Neuronal stem cell (in vitro differentiated cells): ENCODE measurements around the gene NXPH1.
A peak's percentile ranks its signal among the peaks of the same experiment; 100 is the strongest.

Experiments used
- DNase-seq: peaks from one replicate; pipeline ENCODE4 v3.0.0-alpha.2; 2013; ENCODE audit warnings: low spot score
- H2AFZ ChIP-seq: one replicate; pipeline ENCODE4 v1.6.1; 2013; ENCODE audit warnings: mild to moderate bottlenecking, low read length, inconsistent platforms
- H2AK5ac ChIP-seq: 2 replicates; pipeline ENCODE4 v1.6.1; 2013; ENCODE audit warnings: low read depth, mild to moderate bottlenecking, inconsistent platforms, low read length, moderate library complexity, mixed read lengths
- H2BK120ac ChIP-seq: 2 replicates; pipeline ENCODE4 v1.6.1; 2013; ENCODE audit warnings: low read depth, mild to moderate bottlenecking, inconsistent platforms, low read length, moderate library complexity, mixed read lengths
- H2BK12ac ChIP-seq: one replicate; pipeline ENCODE4 v1.6.1; 2013; ENCODE audit warnings: low read length, inconsistent platforms
- H2BK15ac ChIP-seq: 2 replicates; pipeline ENCODE4 v1.6.1; 2013; ENCODE audit warnings: mild to moderate bottlenecking, low read length, inconsistent platforms, mixed read lengths
- H2BK5ac ChIP-seq: one replicate; pipeline ENCODE4 v1.6.1; 2013; ENCODE audit warnings: inconsistent platforms, mild to moderate bottlenecking, low read length, moderate library complexity
- H3K14ac ChIP-seq: one replicate; pipeline ENCODE4 v1.6.1; 2013; ENCODE audit warnings: low read length, inconsistent platforms
- H3K18ac ChIP-seq: 2 replicates; pipeline ENCODE4 v1.6.1; 2013; ENCODE audit warnings: low read length, inconsistent platforms
- H3K23ac ChIP-seq: 2 replicates; pipeline ENCODE4 v1.6.1; 2013; ENCODE audit warnings: low read depth, mild to moderate bottlenecking, mixed read lengths, low read length, inconsistent platforms; ENCODE audit not compliant: poor library complexity
- H3K27ac ChIP-seq: replicated peaks from 3 replicates; pipeline ENCODE4 v1.5.1; 2013; ENCODE audit warnings: low read length, inconsistent platforms
- H3K27me3 ChIP-seq, 3 experiments: 2 replicates each; pipeline ENCODE4 v1.6.1; 2013; ENCODE audit warnings: low read length in 3 of 3, mild to moderate bottlenecking in 2 of 3, inconsistent platforms in 1 of 3, low read depth in 1 of 3, mixed read lengths in 1 of 3, moderate library complexity in 1 of 3; ENCODE audit not compliant: control insufficient read depth in 3 of 3, insufficient read depth in 3 of 3
- H3K36me3 ChIP-seq, 2 donors: replicated peaks in 1 of 2; 2 replicates each; pipeline ENCODE4 v1.6.1; 2013; ENCODE audit warnings: low read length in 2 of 2; ENCODE audit not compliant: control insufficient read depth in 2 of 2, insufficient read depth in 2 of 2
- H3K4ac ChIP-seq: 2 replicates; pipeline ENCODE4 v1.6.1; 2013; ENCODE audit warnings: inconsistent platforms, mild to moderate bottlenecking, low read length, moderate library complexity
- H3K4me1 ChIP-seq, 2 donors: 1 replicate in 1 of 2; 2 replicates in 1 of 2; pipeline ENCODE4 v1.6.1; 2013; ENCODE audit warnings: low read length in 2 of 2, low read depth in 1 of 2; ENCODE audit not compliant: control insufficient read depth in 2 of 2, insufficient read depth in 1 of 2
- H3K4me2 ChIP-seq: one replicate; pipeline ENCODE4 v1.6.1; 2013; ENCODE audit warnings: mild to moderate bottlenecking, low read length, inconsistent platforms; ENCODE audit not compliant: insufficient read depth, poor library complexity, severe bottlenecking
- H3K4me3 ChIP-seq, 2 donors: 2 replicates each; pipeline ENCODE4 v1.5.1; 2013; ENCODE audit warnings: low read length in 2 of 2, mild to moderate bottlenecking in 2 of 2, inconsistent platforms in 1 of 2, moderate library complexity in 1 of 2
- H3K79me1 ChIP-seq: one replicate; pipeline ENCODE4 v1.6.1; 2013; ENCODE audit warnings: low read depth, mild to moderate bottlenecking, inconsistent platforms, low read length, moderate library complexity
- H3K9ac ChIP-seq: one replicate; pipeline ENCODE4 v1.6.1; 2013; ENCODE audit warnings: mild to moderate bottlenecking, low read depth, low read length, inconsistent platforms; ENCODE audit not compliant: poor library complexity
- H3K9me3 ChIP-seq, 2 donors: replicated peaks in 1 of 2; 2 replicates each; pipeline versions ENCODE3 to v1.6.1; 2013; ENCODE audit warnings: low read length in 2 of 2, mild to moderate bottlenecking in 2 of 2, inconsistent platforms in 1 of 2, low read depth in 1 of 2, mixed read lengths in 1 of 2, moderate library complexity in 1 of 2; ENCODE audit not compliant: control insufficient read depth in 2 of 2, insufficient read depth in 1 of 2
- H4K8ac ChIP-seq: one replicate; pipeline ENCODE4 v1.6.1; 2013; ENCODE audit warnings: low read depth, mild to moderate bottlenecking, inconsistent platforms, low read length, moderate library complexity
- H4K91ac ChIP-seq: one replicate; pipeline ENCODE4 v1.6.1; 2013; ENCODE audit warnings: low read length, low read depth, mild to moderate bottlenecking, inconsistent platforms; ENCODE audit not compliant: poor library complexity
- WGBS, 2 donors: extraction: QIAGEN DNeasy Blood & Tissue Kit; methylation state at CpG; one replicate each; pipeline ENCODE4 v1.1.7; 2013; ENCODE audit warnings: missing lambda C conversion rate in 2 of 2, mixed read lengths in 1 of 2; ENCODE audit not compliant: insufficient read length in 2 of 2, insufficient replicate concordance in 1 of 2; ENCODE audit errors: extremely low coverage in 2 of 2; 5-methylcytosine and 5-hydroxymethylcytosine counted together

The NXPH1 gene

DNA sequence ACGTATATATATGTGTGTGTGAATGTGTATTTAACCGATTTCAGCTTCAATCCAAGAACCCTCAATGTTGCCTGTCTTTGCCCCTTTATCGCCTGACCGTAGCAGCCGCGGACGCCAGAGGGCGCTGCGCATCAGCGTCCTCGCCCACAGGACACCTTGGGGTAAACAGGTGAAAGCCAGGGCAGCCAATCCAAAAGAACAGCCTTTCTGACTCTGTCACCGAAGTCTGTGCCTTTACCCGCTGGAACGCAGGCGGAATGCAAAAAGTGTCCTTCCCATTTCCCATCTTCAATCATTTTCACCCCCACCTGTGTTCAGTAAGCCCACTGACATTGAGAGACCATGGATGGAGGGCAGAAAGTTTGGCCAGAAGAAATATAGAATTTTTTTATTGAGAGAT lies 3.6 kb downstream of the NXPH1 start:
- H2BK120ac ChIP-seq: no peak overlapping the region
- H3K4me3 ChIP-seq: no peak overlapping the region
- no peak overlapping the region for H3K4ac ChIP-seq
- no peak overlapping the region for H3K14ac ChIP-seq
- no peaks in the 10 kb centered on the region for H3K36me3 ChIP-seq
- H2BK5ac ChIP-seq: no peak overlapping the region
- H3K4me2 ChIP-seq: no peak overlapping the region
- H3K23ac ChIP-seq: no peak overlapping the region
- no peak overlapping the region for H3K18ac ChIP-seq
- H3K9ac ChIP-seq: no peak overlapping the region
- no peak overlapping the region for H2BK12ac ChIP-seq
- H2AK5ac ChIP-seq: no peak overlapping the region
- H3K27me3 ChIP-seq: peaks cover 23 to 99% (median 92%) of the 10 kb centered on the region in 3 experiments
- H2AFZ ChIP-seq: no peak overlapping the region
- peak; percentile 66 for DNase-seq
- H3K9me3 ChIP-seq: peaks cover 4% of the 10 kb centered on the region in 2 donors
- H3K4me1 ChIP-seq: peaks cover 7 to 13% of the 10 kb centered on the region in 2 donors
- no peaks in the 10 kb centered on the region for H3K79me1 ChIP-seq
- H2BK15ac ChIP-seq: no peak overlapping the region
- H4K8ac ChIP-seq: no peak overlapping the region
- H3K27ac ChIP-seq: no peak overlapping the region
- H4K91ac ChIP-seq: no peak overlapping the region
- WGBS, 2 donors: no CpG with 5 or more reads among the region's 15 CpGs

DNA sequence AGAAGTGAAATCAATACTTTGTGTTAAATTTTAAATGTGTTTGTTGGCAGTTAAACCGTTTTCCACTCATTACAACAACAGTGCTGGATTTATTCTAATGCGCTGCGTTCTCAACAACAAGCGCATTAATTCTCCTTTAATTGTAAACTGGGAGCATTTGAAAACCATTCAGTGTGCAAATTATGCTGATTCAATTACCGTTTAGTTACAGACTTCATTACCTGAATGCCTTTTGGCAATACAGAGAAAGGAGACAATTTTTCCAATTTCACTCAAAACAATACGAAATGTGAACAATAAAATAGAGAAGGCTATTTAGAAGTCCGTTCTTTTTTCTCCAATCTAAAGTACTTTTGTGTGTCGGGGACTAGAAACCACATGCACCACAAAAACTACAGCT lies 4.2 kb downstream of the NXPH1 start:
- no peak for DNase-seq
- H3K14ac ChIP-seq: no peak overlapping the region
- H3K23ac ChIP-seq: no peak overlapping the region
- H3K27me3 ChIP-seq: peaks cover 23 to 99% (median 93%) of the 10 kb centered on the region in 3 experiments
- no CpG with 5 or more reads among the region's 8 CpGs for WGBS, 2 donors
- H3K9me3 ChIP-seq: peaks cover 4% of the 10 kb centered on the region in 2 donors
- H3K4me2 ChIP-seq: no peak overlapping the region
- H2BK120ac ChIP-seq: no peak overlapping the region
- H2AFZ ChIP-seq: no peak overlapping the region
- no peaks in the 10 kb centered on the region for H3K79me1 ChIP-seq
- no peak overlapping the region for H2BK15ac ChIP-seq
- H3K4me1 ChIP-seq: peaks cover 12 to 15% of the 10 kb centered on the region in 2 donors
- no peaks in the 10 kb centered on the region for H3K36me3 ChIP-seq
- no peak overlapping the region for H3K27ac ChIP-seq
- H3K18ac ChIP-seq: no peak overlapping the region
- no peak overlapping the region for H2AK5ac ChIP-seq
- no peak overlapping the region for H3K4me3 ChIP-seq
- H4K91ac ChIP-seq: no peak overlapping the region
- H3K9ac ChIP-seq: no peak overlapping the region
- no peak overlapping the region for H4K8ac ChIP-seq
- H3K4ac ChIP-seq: no peak overlapping the region
- H2BK12ac ChIP-seq: no peak overlapping the region
- H2BK5ac ChIP-seq: no peak overlapping the region

DNA sequence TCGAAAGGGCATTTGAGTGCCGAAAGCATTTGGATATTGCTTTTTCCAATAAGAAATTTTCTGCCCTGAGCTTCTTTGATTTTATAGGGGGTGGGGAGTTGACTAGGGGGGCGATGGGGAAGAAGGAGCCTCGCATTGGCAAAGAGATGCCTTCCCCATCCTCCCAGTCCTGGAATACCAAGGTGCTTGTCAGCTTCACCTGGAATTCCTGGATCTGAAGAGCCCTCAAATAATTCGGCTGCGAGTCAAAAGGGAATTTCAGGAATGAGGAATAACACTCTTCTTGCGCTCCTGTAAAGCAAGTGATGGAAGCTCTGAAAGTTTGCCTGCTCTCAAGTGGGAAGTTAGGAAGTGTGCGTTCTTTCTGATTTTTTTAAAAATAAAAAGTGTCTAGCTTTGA lies 7.3 kb downstream of the NXPH1 start:
- DNase-seq: no peak
- Histone ChIP-seq H3K9ac (no peak overlapping the region), H3K79me1 (no peaks in the 10 kb centered on the region), H3K4me1 (peaks cover 16 to 18% of the 10 kb centered on the region in 2 donors), H3K23ac (no peak overlapping the region), H3K4me3 (no peak overlapping the region), H2BK15ac (no peak overlapping the region), H3K36me3 (no peaks in the 10 kb centered on the region), H3K4me2 (no peak overlapping the region), H2BK5ac (no peak overlapping the region), H4K91ac (no peak overlapping the region), H2BK120ac (no peak overlapping the region), H4K8ac (no peak overlapping the region), H3K4ac (no peak overlapping the region), H2AFZ (no peak overlapping the region), H3K14ac (no peak overlapping the region), H3K18ac (no peak overlapping the region), H3K27me3 (peaks cover 12 to 97% (median 80%) of the 10 kb centered on the region in 3 experiments), H2BK12ac (no peak overlapping the region), H3K9me3 (peaks cover 4% of the 10 kb centered on the region in 2 donors), H3K27ac (no peak overlapping the region), H2AK5ac (no peak overlapping the region)
- no CpG with 5 or more reads among the region's 8 CpGs for WGBS, 2 donors

DNA sequence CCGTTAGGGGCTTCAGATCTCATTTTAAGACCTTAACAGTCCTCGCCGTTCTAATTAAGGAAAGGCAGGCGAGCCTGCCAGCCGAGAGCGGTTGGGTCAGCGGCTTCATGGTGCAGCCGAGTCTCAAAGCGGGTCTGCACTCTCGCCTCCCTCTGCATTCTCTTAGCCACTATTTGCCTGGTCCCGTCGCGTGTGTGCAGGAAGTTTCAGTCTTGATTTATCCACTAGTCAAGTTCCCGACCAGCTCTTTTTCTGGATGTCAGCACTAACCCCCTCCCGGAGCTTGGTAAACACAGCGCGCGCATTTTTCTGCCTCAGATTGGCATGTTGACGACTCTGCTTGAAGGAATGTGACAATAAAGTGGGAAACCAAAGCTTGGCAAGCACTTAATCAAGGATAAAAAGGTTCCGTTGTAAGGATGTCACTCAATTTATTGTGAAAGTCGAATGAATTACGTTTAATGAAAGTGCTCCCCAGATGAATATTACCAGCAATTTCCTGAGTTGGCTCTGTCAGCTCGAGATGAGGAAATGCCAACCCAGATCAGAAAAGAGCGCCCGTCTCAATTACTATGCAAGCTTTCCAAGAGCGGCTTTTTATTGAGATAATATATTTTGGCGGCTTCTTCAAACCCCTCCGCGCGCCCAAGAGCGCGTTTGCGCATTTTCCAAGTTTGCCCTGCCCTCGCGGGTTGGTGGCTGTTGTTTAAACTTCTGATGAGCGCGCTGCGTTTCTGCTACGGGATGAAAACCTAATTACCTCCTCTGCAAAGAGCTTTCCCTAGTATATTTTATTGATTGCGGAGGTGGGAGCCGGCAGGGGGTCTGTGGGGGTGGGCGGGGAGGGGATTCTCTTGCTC lies 7.9 kb downstream of the NXPH1 start:
- Histone ChIP-seq H2AFZ (no peak overlapping the region), H3K27me3 (peaks cover 7 to 97% (median 73%) of the 10 kb centered on the region in 3 experiments), H3K23ac (no peak overlapping the region), H3K14ac (no peak overlapping the region), H3K9me3 (peaks cover 0 to 2% of the 10 kb centered on the region in 2 donors), H3K9ac (no peak overlapping the region), H2AK5ac (no peak overlapping the region), H2BK5ac (no peak overlapping the region), H3K36me3 (no peaks in the 10 kb centered on the region), H4K8ac (no peak overlapping the region), H2BK15ac (no peak overlapping the region), H4K91ac (no peak overlapping the region), H3K79me1 (no peaks in the 10 kb centered on the region), H2BK12ac (no peak overlapping the region), H3K18ac (no peak overlapping the region), H3K4ac (no peak overlapping the region), H3K4me3 (no peak overlapping the region), H3K4me1 (peaks cover 16 to 18% of the 10 kb centered on the region in 2 donors), H2BK120ac (no peak overlapping the region), H3K4me2 (peak overlapping the region; percentile 99), H3K27ac (no peak overlapping the region)
- WGBS, 2 donors: no CpG with 5 or more reads among the region's 42 CpGs
- no peak for DNase-seq
